A549 (cell line): ENCODE data around the gene TBCA. TPM values are rescaled to one million over a fixed set of nuclear protein-coding genes. Genes with fewer than 3 reads are reported as not detected.

ENCODE experiments used
- ATAC-seq, 2 experiments: fragments of 200-7000 bp in 1 of 2; fragments of >200 bp in 1 of 2; cut with Nextera tagmentation in 1 of 2; cut with Tn5 transposase in 1 of 2; 3 replicates each; pipeline versions ENCODE4 v1.8.0 to v1.9.1; 2018 to 2020; ENCODE audit warnings: mild to moderate bottlenecking in 1 of 2, moderate library complexity in 1 of 2
- CTCF ChIA-PET: fragments of 300-600 bp; sonication (Branson Sonifier 250); formaldehyde crosslinking; extraction: SDS; loops from one replicate; lab custom pipeline; 2021; ENCODE audit warnings: antibody characterized with exemption, inconsistent platforms; lab: Yijun Ruan, JAX
- POLR2A ChIA-PET: fragments of 350-600 bp; formaldehyde crosslinking; extraction: SDS; loops from one replicate; lab custom pipeline; 2021; ENCODE audit warnings: antibody characterized with exemption, inconsistent platforms; lab: Yijun Ruan, JAX
- DNase-seq, 2 experiments: peaks; one replicate each; pipeline versions ENCODE4 v3.0.0 to v3.0.0-alpha.2; 2011 to 2016; ENCODE audit warnings: low read depth in 1 of 2, low spot score in 1 of 2
- FAIRE-seq: peaks from 2 replicates; lab custom pipeline; 2011; peaks lifted over from hg19 to GRCh38; lab: Jason Lieb, UNC
- H3K27ac ChIP-seq, 2 experiments: fragments of >200 bp; sonication (Bioruptor Twin); formaldehyde crosslinking; 3 replicates each; pipeline ENCODE4 v1.5.1; 2016 to 2017
- H3K4me1 ChIP-seq: fragments of >200 bp; sonication (Bioruptor Twin); formaldehyde crosslinking; 3 replicates; pipeline ENCODE4 v1.6.1; 2016
- H3K4me2 ChIP-seq: fragments of >200 bp; sonication (Bioruptor Twin); formaldehyde crosslinking; 3 replicates; pipeline ENCODE4 v1.6.1; 2016
- H3K4me3 ChIP-seq: fragments of >200 bp; sonication (Bioruptor Twin); formaldehyde crosslinking; 3 replicates; pipeline ENCODE4 v1.5.1; 2016
- H3K9me3 ChIP-seq: fragments of >200 bp; sonication (Bioruptor Twin); formaldehyde crosslinking; 3 replicates; pipeline ENCODE4 v1.6.1; 2016
- BCL3 ChIP-seq: fragments of >200 bp; sonication (Bioruptor Twin); formaldehyde crosslinking; IDR thresholded peaks from 3 replicates; pipeline ENCODE4 v1.6.1; 2016
- CBX2 ChIP-seq: fragments of 200-600 bp; sonication (generic); IDR thresholded peaks from 2 replicates; pipeline ENCODE4 v1.6.1; 2016; ENCODE audit warnings: low read depth, mild to moderate bottlenecking, borderline replicate concordance
- CEBPB ChIP-seq, 2 experiments: fragments of >200 bp in 1 of 2; sonication (Bioruptor Twin) in 1 of 2; formaldehyde crosslinking in 1 of 2; IDR thresholded peaks; 2 replicates each; pipeline ENCODE4 v1.6.1; 2012 to 2016
- EHF ChIP-seq: fragments of 250-450 bp; sonication (Bioruptor Pico); IDR thresholded peaks from 2 replicates; pipeline ENCODE4 v1.5.0; 2020; ENCODE audit warnings: mild to moderate bottlenecking
- EHMT2 ChIP-seq: fragments of 200-600 bp; sonication (generic); IDR thresholded peaks from 2 replicates; pipeline ENCODE4 v1.6.1; 2016; ENCODE audit warnings: antibody characterized with exemption, low read depth, mild to moderate bottlenecking, moderate library complexity
- FOSL2 ChIP-seq, 2 experiments: fragments of 450-650 bp in 1 of 2; fragments of >200 bp in 1 of 2; sonication (Bioruptor Twin) in 1 of 2; formaldehyde crosslinking; IDR thresholded peaks; 2 replicates each; pipeline versions ENCODE4 v1.5.0 to v1.6.1; 2016 to 2020; ENCODE audit warnings: mild to moderate bottlenecking in 1 of 2, moderate library complexity in 1 of 2
- FOXS1 ChIP-seq: fragments of 250-450 bp; sonication (Bioruptor Pico); IDR thresholded peaks from 2 replicates; pipeline ENCODE4 v1.5.0; 2020; ENCODE audit warnings: mild to moderate bottlenecking, moderate library complexity
- GATA3 ChIP-seq: IDR thresholded peaks from 2 replicates; pipeline ENCODE4 v1.6.1; 2012; ENCODE audit warnings: borderline replicate concordance
- HDAC2 ChIP-seq: fragments of 200-600 bp; sonication (generic); IDR thresholded peaks from 2 replicates; pipeline ENCODE4 v1.6.1; 2016
- HES2 ChIP-seq: fragments of >200 bp; sonication (Bioruptor Twin); formaldehyde crosslinking; IDR thresholded peaks from 2 replicates; pipeline ENCODE4 v1.6.1; 2016
- HOXB13 ChIP-seq: fragments of 250-450 bp; sonication (Bioruptor Pico); IDR thresholded peaks from 2 replicates; pipeline ENCODE4 v1.5.0; 2020; ENCODE audit warnings: low read depth, mild to moderate bottlenecking, moderate library complexity
- HOXB5 ChIP-seq: fragments of 250-450 bp; sonication (Bioruptor Pico); IDR thresholded peaks from 2 replicates; pipeline ENCODE4 v1.5.0; 2020; ENCODE audit warnings: mild to moderate bottlenecking, moderate library complexity
- MAFK ChIP-seq: fragments of 450-650 bp; IDR thresholded peaks from 2 replicates; pipeline ENCODE4 v1.6.1; 2014; ENCODE audit not compliant: partially characterized antibody
- MAX ChIP-seq: IDR thresholded peaks from 2 replicates; pipeline ENCODE4 v1.6.1; 2012
- MAZ ChIP-seq: fragments of 150-350 bp; IDR thresholded peaks from 2 replicates; pipeline ENCODE4 v1.6.1; 2014; ENCODE audit warnings: antibody characterized with exemption, low read depth, low read length, borderline replicate concordance
- PHF8 ChIP-seq: fragments of 200-600 bp; sonication (generic); IDR thresholded peaks from 2 replicates; pipeline ENCODE4 v1.6.1; 2016; ENCODE audit warnings: low read depth, mild to moderate bottlenecking, antibody characterized with exemption, moderate library complexity, borderline replicate concordance
- RCOR1 ChIP-seq: fragments of 150-350 bp; IDR thresholded peaks from 2 replicates; pipeline ENCODE4 v1.6.1; 2014; ENCODE audit warnings: antibody characterized with exemption, low read length, low read depth
- SMC3 ChIP-seq: fragments of >200 bp; sonication (Bioruptor Twin); formaldehyde crosslinking; IDR thresholded peaks from 3 replicates; pipeline ENCODE4 v1.6.1; 2018; ENCODE audit warnings: inconsistent platforms
- TP53 ChIP-seq: fragments of 250-450 bp; sonication (Bioruptor Pico); IDR thresholded peaks from 2 replicates; pipeline ENCODE4 v1.5.0; 2021; ENCODE audit warnings: mild to moderate bottlenecking, moderate library complexity
- ZNF302 ChIP-seq: fragments of 250-450 bp; sonication (Bioruptor Pico); IDR thresholded peaks from 2 replicates; pipeline ENCODE4 v1.9.0; 2021; ENCODE audit warnings: inconsistent platforms, mild to moderate bottlenecking, moderate library complexity
- WGBS: methylation state at CpG from one replicate; pipeline ENCODE4 v1.1.6; 2017; ENCODE audit errors: missing lambda C conversion rate; 5-methylcytosine and 5-hydroxymethylcytosine counted together
- polyA plus RNA-seq, 4 experiments: library from polyadenylated mRNA; depleted of rRNA in 3 of 4; stranded (reverse); fragments of >200 nt; fragmentation: RNase III in 1 of 4; extraction: RNeasy Plus Mini Kit Qiagen cat#74134 plus additional on column Dnase treatment in 1 of 4; gene quantifications; 2 replicates in 3 of 4; 3 replicates in 1 of 4; pipeline ENCODE4 v1.2.3, GENCODE V29; 2011 to 2017
- TF ChIP-seq, protein P1 (sequence below): IDR thresholded peaks from 2 replicates; pipeline ENCODE4 v1.6.1; 2012

TBCA gene
- polyA plus RNA-seq, 2 of the 4 experiments (the other 2 are of a cell fraction) = 373 to 484 TPM

DNA sequence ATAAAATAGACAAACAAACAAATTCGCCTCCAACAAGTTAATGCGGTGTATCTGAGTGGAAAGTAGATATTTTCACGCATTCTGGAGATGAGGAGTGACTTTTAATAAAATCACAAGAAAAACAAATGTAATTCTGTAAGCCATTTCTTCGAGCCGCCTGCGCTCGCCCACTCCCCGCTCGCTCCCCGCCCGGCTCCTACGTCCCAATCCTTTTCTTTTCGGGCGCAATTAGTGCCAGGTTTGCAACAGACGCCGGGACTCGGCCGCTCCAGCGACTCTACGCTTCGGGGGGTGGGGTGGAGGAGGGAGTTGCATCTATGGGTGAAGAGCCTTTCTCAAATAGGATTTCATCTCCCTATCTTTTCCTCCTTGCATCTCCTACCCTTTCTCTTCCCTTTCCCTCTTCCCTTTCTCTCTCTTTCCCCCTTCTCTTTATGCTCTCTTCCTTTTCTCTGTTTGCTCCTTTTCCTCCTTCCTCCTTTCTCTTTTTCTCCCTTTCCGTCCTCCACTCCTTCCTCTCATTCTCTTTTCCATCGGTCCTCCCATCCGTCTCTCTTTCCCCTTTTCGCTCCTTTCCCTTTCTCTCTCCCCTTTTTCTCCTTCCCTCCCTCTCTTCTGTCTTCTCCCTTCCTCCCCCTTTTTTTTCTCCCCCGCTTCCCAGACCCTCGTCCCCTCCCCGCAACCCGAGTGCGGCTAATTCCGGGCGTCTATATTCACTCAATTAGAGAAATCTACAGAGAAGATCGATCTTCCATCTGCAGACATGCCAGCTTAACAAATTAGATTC lies 131.6 kb downstream of the TBCA start:
- WGBS = 54% methylated on average over 29 of the region's 33 CpGs
- peak overlapping the region; percentile 63 for H3K4me3 ChIP-seq

GRCh38 chr5:77643654-77644370 lies 132.3 kb downstream of the TBCA start:
- TF ChIP-seq CBX2 (no peak), HOXB13 (no peak)
- Histone ChIP-seq H3K4me3 (no peak overlapping the region), H3K4me2 (peak overlapping the region; percentile 99), H3K4me1 (no peaks in the 10 kb centered on the region), H3K27ac (no peak overlapping the region), H3K9me3 (no peaks in the 10 kb centered on the region)
- DNase-seq = no peak
- CTCF ChIA-PET = interaction anchor here (0.6 to 1.8 kb wide), 3 partner anchors 13 to 518 kb away, joined by 4 to 7 read pairs (median 4); no protein-coding TSS in a partner anchor
- 79% methylated on average over 28 of the region's 28 CpGs for WGBS
- no peak for ATAC-seq
- POLR2A ChIA-PET = no interaction called here
- no peak for FAIRE-seq

More for the DNA sequence above, 131.6 kb downstream of the TBCA start:
- no peak for FAIRE-seq
- peak overlapping the region; percentile 99 for H3K4me2 ChIP-seq
- ChIA-PET CTCF (no interaction called here), POLR2A (no interaction called here)
- DNase-seq = no peak
- TF ChIP-seq PHF8 (no peak), HES2 (no peak), SMC3 (no peak), ZNF302 (no peak), RCOR1 (no peak)
- ATAC-seq = no peak
- H3K27ac ChIP-seq = peak overlapping the region; percentile 54 to 82; a peak in 4 of 6 replicates
- H3K9me3 ChIP-seq = no peaks in the 10 kb centered on the region
- H3K4me1 ChIP-seq = no peaks in the 10 kb centered on the region

DNA sequence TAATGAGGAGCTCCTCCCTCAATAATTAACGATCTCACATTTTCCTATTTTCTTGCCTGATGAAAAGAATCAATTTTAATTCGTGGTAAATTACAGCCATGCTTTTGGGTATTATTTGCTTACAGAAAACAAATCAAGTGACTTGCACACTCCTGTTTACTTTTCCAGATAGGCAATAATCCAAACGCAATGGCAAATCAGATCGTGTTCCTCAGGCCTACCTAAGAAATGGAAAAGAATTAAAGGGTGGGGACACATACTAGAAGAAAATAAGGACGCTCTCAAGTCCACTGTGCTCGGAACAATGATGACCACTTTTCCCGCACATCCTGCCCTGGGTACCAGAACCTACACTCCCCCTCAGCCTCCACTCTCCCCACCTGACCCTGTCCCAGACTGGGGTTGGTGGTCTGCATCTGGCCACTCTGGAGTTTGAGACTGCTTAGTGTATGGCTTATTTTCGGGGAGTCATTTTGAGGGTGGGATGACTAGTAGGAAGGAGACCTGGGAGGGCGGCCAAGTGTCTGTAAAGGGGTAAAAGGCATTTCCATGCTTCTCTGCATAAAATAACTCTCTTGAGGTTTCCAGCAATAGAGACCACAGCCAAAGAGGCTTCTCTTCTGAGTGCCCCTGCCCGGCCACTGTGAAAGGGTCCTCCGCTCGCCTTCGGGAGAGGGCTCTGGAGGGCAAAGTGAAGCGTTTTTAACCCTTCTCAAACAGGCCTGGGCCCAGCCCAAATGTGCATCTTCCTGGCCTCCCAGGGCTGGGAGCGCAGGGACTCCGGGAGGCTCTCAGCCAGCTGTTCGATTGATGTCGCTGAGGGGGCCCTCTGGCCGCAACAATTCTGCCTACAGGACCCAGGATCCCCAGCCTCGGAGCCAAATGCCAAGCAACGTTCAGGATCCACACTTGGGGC lies 133.1 kb downstream of the TBCA start:
- TF ChIP-seq HOXB13 (no peak), CEBPB (IDR thresholded peaks at IDR 0.05) (no peak), EHF (CRISPR knock-in tag) (no peak), ZNF302 (no peak), HDAC2 (no peak), TP53 (CRISPR knock-in tag) (no peak), MAX (no peak), MAFK (no peak), HOXB5 (CRISPR knock-in tag) (no peak), BCL3 (no peak), EHMT2 (no peak), FOSL2 (IDR thresholded peaks at IDR 0.05) (no peak), FOSL2 (CRISPR knock-in tag; IDR thresholded peaks at IDR 0.05) (no peak), FOXS1 (CRISPR knock-in tag) (no peak), MAZ (no peak), GATA3 (no peak), SMC3 (no peak)
- TF ChIP-seq, protein P1, sequence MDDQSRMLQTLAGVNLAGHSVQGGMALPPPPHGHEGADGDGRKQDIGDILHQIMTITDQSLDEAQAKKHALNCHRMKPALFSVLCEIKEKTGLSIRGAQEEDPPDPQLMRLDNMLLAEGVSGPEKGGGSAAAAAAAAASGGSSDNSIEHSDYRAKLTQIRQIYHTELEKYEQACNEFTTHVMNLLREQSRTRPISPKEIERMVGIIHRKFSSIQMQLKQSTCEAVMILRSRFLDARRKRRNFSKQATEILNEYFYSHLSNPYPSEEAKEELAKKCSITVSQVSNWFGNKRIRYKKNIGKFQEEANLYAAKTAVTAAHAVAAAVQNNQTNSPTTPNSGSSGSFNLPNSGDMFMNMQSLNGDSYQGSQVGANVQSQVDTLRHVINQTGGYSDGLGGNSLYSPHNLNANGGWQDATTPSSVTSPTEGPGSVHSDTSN = no peak
- TF ChIP-seq, all 56 proteins: peak for 0
- Histone ChIP-seq H3K27ac (no peak overlapping the region), H3K4me3 (no peak overlapping the region), H3K4me2 (no peak overlapping the region), H3K9me3 (no peaks in the 10 kb centered on the region), H3K4me1 (no peaks in the 10 kb centered on the region)
- WGBS = 73% methylated on average over 21 of the region's 21 CpGs
- ChIA-PET POLR2A (no interaction called here), CTCF (interaction anchor here (0.6 to 1.8 kb wide), 3 partner anchors 12 to 519 kb away, joined by 4 to 7 read pairs (median 4); no protein-coding TSS in a partner anchor)
- FAIRE-seq (no peak), ATAC-seq (no peak), DNase-seq (no peak)
